ENCODE results near the gene TRAPPC1.
"Not testable (repeated sequence)": the region's sequence is repeated elsewhere in the genome, so short reads cannot be mapped to it uniquely, and the experiment has no call there.

TRAPPC1 gene, protein sequence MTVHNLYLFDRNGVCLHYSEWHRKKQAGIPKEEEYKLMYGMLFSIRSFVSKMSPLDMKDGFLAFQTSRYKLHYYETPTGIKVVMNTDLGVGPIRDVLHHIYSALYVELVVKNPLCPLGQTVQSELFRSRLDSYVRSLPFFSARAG

GRCh38 chr17:7931709-7932482 is at the start of gene TRAPPC1, which contains the start of gene CNTROB:
Gene TRAPPC1 (minus strand): TSS chr17:7931946. CDS start chr17:7931829, 117 bp downstream.
Gene CNTROB (plus strand): TSS chr17:7932206. CDS start chr17:7933080, 874 bp downstream.
- peaks cover 45% of the 10 kb centered on the region for H3K4me1 Mint-ChIP-seq (ENCODE audit: low read depth)
- no peaks in the 10 kb centered on the region for H3K9me3 Mint-ChIP-seq
- H3K27me3 Mint-ChIP-seq = no peaks in the 10 kb centered on the region
- H3K36me3 Mint-ChIP-seq (ENCODE audit: low read depth) = peaks cover 37% of the 10 kb centered on the region
- peak within 1 kb of the TSS; percentile 96 for H3K4me3 Mint-ChIP-seq
- H3K27ac Mint-ChIP-seq = peak within 1 kb of the TSS; percentile 96

GRCh38 chr17:7977805-7978204 is 46.1 kb upstream of the TRAPPC1 start:
- Mint-ChIP-seq H3K4me3 (no peak overlapping the region), H3K36me3 (ENCODE audit: low read depth) (peaks cover 10% of the 10 kb centered on the region), H3K27ac (no peak overlapping the region), H3K9me3 (peaks cover 13% of the 10 kb centered on the region), H3K4me1 (ENCODE audit: low read depth) (no peaks in the 10 kb centered on the region), H3K27me3 (peaks cover 9% of the 10 kb centered on the region)

GRCh38 chr17:7977039-7977438 is 45.3 kb upstream of the TRAPPC1 start:
- peaks cover 9% of the 10 kb centered on the region for H3K27me3 Mint-ChIP-seq
- H3K27ac Mint-ChIP-seq = no peak overlapping the region
- H3K4me3 Mint-ChIP-seq = no peak overlapping the region
- peaks cover 13% of the 10 kb centered on the region for H3K9me3 Mint-ChIP-seq
- H3K36me3 Mint-ChIP-seq (ENCODE audit: low read depth) = peaks cover 10% of the 10 kb centered on the region
- no peaks in the 10 kb centered on the region for H3K4me1 Mint-ChIP-seq (ENCODE audit: low read depth)

GRCh38 chr17:7974638-7975131 is 42.9 kb upstream of the TRAPPC1 start:
- H3K4me3 Mint-ChIP-seq = no peak overlapping the region
- no peaks in the 10 kb centered on the region for H3K4me1 Mint-ChIP-seq (ENCODE audit: low read depth)
- H3K27ac Mint-ChIP-seq = no peak overlapping the region
- peaks cover 11% of the 10 kb centered on the region for H3K27me3 Mint-ChIP-seq
- peaks cover 10% of the 10 kb centered on the region for H3K36me3 Mint-ChIP-seq (ENCODE audit: low read depth)
- H3K9me3 Mint-ChIP-seq = peaks cover 13% of the 10 kb centered on the region

GRCh38 chr17:7972131-7972785 is 40.5 kb upstream of the TRAPPC1 start:
- H3K36me3 Mint-ChIP-seq (ENCODE audit: low read depth) = peaks cover 10% of the 10 kb centered on the region
- peaks cover 13% of the 10 kb centered on the region for H3K9me3 Mint-ChIP-seq
- H3K4me1 Mint-ChIP-seq (ENCODE audit: low read depth) = no peaks in the 10 kb centered on the region
- no peak overlapping the region for H3K4me3 Mint-ChIP-seq
- H3K27me3 Mint-ChIP-seq = peaks cover 7% of the 10 kb centered on the region
- H3K27ac Mint-ChIP-seq = no peak overlapping the region

DNA sequence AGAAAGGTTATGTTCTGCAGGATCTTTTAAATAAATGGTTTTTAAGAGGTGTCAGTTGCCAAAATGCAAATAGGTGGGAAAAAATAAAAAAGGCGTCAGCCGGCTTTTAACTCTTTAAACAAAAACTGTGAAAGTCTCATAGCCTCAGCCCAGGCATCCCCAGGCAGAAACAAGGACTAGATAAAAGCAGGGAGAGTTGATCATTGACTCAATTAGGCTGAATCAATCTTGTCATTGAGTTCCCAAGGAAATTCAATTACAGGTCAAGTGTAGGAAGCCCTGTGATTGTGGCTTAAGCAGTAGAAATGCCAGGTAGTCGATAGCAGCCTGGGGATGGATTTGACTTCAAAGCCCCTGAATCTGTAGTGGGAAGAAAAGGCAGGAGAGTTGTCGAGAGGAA is 39.9 kb upstream of the TRAPPC1 start:
- no peak overlapping the region for H3K4me3 Mint-ChIP-seq
- peaks cover 7% of the 10 kb centered on the region for H3K27me3 Mint-ChIP-seq
- H3K4me1 Mint-ChIP-seq (ENCODE audit: low read depth) = no peaks in the 10 kb centered on the region
- H3K9me3 Mint-ChIP-seq = peaks cover 13% of the 10 kb centered on the region
- no peak overlapping the region for H3K27ac Mint-ChIP-seq
- H3K36me3 Mint-ChIP-seq (ENCODE audit: low read depth) = peaks cover 10% of the 10 kb centered on the region

DNA sequence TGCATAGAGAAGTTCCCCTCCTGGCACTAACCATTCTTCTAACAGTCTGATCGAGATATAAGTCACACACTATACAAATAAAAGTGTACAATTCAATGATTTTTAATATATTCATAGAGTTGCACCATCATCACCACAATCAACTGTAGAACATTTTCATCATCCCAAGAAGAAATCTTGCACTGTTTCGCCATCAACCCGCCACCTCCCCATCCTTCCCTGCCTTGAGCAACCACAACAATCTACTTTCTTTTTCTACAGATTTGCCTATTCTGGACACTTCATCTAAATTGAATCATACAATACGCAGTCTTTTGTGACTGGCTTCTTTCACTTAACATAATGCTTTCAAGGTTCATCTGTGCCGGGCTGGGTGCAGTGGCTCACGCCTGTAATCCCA is 37.7 kb upstream of the TRAPPC1 start:
- Mint-ChIP-seq H3K4me3 (no peak overlapping the region), H3K27me3 (peaks cover 3% of the 10 kb centered on the region), H3K27ac (no peak overlapping the region), H3K4me1 (ENCODE audit: low read depth) (no peaks in the 10 kb centered on the region), H3K9me3 (peaks cover 4% of the 10 kb centered on the region), H3K36me3 (ENCODE audit: low read depth) (peaks cover 2% of the 10 kb centered on the region)

GRCh38 chr17:7967751-7968150 is 36.0 kb upstream of the TRAPPC1 start:
- Mint-ChIP-seq H3K4me3 (no peak overlapping the region), H3K9me3 (no peaks in the 10 kb centered on the region), H3K36me3 (ENCODE audit: low read depth) (no peaks in the 10 kb centered on the region), H3K4me1 (ENCODE audit: low read depth) (no peaks in the 10 kb centered on the region), H3K27ac (no peak overlapping the region), H3K27me3 (peaks cover 3% of the 10 kb centered on the region)

- Mint-ChIP-seq H3K9me3 (no peaks in the 10 kb centered on the region), H3K4me3 (no peak overlapping the region), H3K27ac (no peak overlapping the region), H3K36me3 (ENCODE audit: low read depth) (no peaks in the 10 kb centered on the region), H3K4me1 (ENCODE audit: low read depth) (no peaks in the 10 kb centered on the region), H3K27me3 (peaks cover 9% of the 10 kb centered on the region)
Observed at GRCh38 chr17:7961421-7961820, 29.7 kb upstream of the TRAPPC1 start.

DNA sequence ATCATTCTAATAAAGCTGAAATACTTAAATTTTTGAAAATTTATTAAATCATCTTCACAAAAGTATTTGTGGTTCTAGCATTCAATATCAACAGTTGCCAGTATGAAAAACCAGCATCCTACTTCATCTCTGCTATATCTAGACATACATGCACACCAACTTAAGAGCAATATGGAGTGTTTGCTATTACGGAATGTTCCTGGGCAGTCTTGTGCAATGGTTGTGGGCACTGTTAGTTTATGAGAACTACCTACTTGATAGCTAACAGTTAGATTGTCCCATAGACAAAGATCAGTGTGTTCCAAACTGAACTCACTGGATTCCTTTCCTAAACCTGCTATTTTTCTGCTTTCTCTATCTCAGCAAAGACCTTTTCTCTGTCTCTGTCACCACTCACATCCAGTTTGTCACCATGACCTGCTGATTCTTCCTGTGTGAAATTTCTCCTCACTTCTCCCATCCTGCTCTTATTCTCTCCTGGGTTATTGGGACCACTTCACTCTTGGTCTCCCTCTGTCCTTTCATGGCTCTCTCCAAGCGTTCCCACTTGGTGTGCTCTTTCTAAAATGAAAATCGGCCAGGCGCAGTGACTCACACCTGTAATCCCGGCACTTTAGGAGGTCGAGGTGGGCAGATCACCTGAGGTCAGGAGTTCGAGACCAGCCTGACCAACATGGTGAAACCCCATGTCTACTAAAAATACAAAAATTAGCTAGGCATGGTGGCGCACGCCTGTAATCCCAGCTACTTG is 27.9 kb upstream of the TRAPPC1 start:
- Mint-ChIP-seq H3K27ac (no peak overlapping the region), H3K9me3 (no peaks in the 10 kb centered on the region), H3K36me3 (ENCODE audit: low read depth) (no peaks in the 10 kb centered on the region), H3K4me3 (no peak overlapping the region), H3K4me1 (ENCODE audit: low read depth) (no peaks in the 10 kb centered on the region), H3K27me3 (peaks cover 9% of the 10 kb centered on the region)

- Mint-ChIP-seq H3K4me1 (ENCODE audit: low read depth) (peaks cover 7% of the 10 kb centered on the region), H3K27ac (no peak overlapping the region), H3K9me3 (no peaks in the 10 kb centered on the region), H3K27me3 (peaks cover under 1% of the 10 kb centered on the region), H3K4me3 (no peak overlapping the region), H3K36me3 (ENCODE audit: low read depth) (no peaks in the 10 kb centered on the region)
Observed at GRCh38 chr17:7956228-7956965, 24.7 kb upstream of the TRAPPC1 start.

DNA sequence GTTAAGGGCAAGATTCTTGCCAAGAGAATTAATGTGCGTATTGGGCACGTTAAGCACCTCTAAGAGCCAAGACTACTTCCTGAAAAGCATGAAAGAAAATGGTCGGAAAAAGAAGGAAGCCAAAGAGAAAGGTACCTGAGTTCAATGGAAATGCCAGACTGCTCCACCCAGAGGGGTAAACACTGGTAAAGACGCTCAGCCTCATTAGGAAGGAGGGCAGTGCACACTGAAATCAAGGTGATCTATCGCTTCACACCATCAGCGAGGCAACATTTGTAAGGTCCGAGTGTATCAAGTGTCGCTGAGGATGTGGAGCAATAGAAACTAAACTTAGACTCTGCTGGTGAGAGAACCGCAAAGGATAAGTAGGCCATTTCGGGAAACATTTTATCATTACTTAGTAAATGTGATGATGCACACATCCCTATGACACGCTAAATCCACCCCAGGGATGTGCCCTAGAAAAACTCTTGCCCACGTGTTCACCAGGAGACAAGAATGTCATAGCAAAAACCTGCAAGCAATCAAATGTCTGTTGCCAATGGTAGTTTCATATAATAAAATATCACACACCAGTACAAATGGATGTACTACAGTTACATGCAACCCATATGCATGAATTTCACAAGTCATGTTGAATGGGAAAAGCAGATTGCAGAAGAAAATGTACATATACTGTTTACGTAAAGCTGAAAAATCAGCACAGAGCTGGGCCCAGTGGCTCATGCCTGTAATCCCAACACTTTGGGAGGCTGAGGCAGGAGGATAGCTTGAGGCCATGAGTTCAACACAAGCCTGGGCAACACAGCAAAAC is 23.9 kb upstream of the TRAPPC1 start:
- H3K27me3 Mint-ChIP-seq = no peaks in the 10 kb centered on the region
- H3K36me3 Mint-ChIP-seq (ENCODE audit: low read depth) = peaks cover under 1% of the 10 kb centered on the region
- peaks cover 12% of the 10 kb centered on the region for H3K4me1 Mint-ChIP-seq (ENCODE audit: low read depth)
- H3K4me3 Mint-ChIP-seq = no peak overlapping the region
- no peaks in the 10 kb centered on the region for H3K9me3 Mint-ChIP-seq
- H3K27ac Mint-ChIP-seq = no peak overlapping the region

DNA sequence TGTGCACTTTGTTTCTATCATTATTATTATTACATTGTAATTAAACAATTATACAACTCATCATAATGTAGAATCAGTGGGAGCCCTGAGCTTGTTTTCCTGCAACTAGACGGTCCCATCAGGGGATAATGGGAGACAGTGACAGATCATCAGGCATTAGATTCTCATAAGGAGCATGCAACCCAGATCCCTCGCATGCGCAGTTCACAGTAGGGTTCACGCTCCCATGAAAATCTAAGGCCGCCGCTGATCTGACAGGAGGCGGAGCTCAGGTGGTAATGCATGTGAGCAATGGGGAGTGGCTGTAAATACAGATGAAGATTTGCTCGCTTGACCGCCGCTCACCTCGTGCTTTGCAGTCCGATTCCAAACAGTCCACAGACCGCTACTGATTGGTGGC is 21.5 kb upstream of the TRAPPC1 start:
- not testable (repeated sequence) for H3K9me3 Mint-ChIP-seq, H3K27me3 Mint-ChIP-seq, H3K27ac Mint-ChIP-seq, H3K4me3 Mint-ChIP-seq
- H3K36me3 Mint-ChIP-seq (ENCODE audit: low read depth) = peaks cover 24% of the 10 kb centered on the region
- H3K4me1 Mint-ChIP-seq (ENCODE audit: low read depth) = peaks cover 19% of the 10 kb centered on the region

Measured in stimulated activated naive CD8-positive, alpha-beta T cell treated with anti-CD3 and anti-CD28 coated beads, Interleukin-15, Interleukin-2, amounts not matched to agents 100 ng/mL and 50 ng/mL, for 24 hours (primary cell).